HCEC 1CT (cell line): ENCODE data around the gene GPS1.

Source experiments
- DNase-seq: peaks from one replicate; pipeline ENCODE4 v3.0.0-alpha.2; 2017

GPS1 gene

GRCh38 chr17:82092995-82093751 lies 41.5 kb downstream of the GPS1 start:
- DNase-seq = no peak

GRCh38 chr17:82094931-82095776 lies 43.5 kb downstream of the GPS1 start:
- no peak for DNase-seq

- DNase-seq = no peak
These were observed 44.3 kb downstream of the GPS1 start for GRCh38 chr17:82095777-82096708.

GRCh38 chr17:82096709-82097183 lies 45.0 kb downstream of the GPS1 start:
- no peak for DNase-seq

GRCh38 chr17:82097184-82097918 lies 45.7 kb downstream of the GPS1 start:
- peak; percentile 39 for DNase-seq

GRCh38 chr17:82097919-82098168 lies 46.1 kb downstream of the GPS1 start:
- no peak for DNase-seq

GRCh38 chr17:82098169-82098938 lies 46.7 kb downstream of the GPS1 start, which contains the start of gene FASN:
Gene FASN, minus strand, starts transcription at chr17:82098236. Its CDS starts 1,791 bp downstream, at chr17:82096445.
- DNase-seq = peak; percentile 95

GRCh38 chr17:82098939-82099763 lies 47.5 kb downstream of the GPS1 start:
- DNase-seq = no peak

- DNase-seq = no peak
These were observed 49.0 kb downstream of the GPS1 start for GRCh38 chr17:82100502-82101298.

- no peak for DNase-seq
These were observed 49.6 kb downstream of the GPS1 start for GRCh38 chr17:82101301-82101715.

- no peak for DNase-seq
These were observed 50.3 kb downstream of the GPS1 start for GRCh38 chr17:82101767-82102679.

GRCh38 chr17:82103553-82104451 lies 52.1 kb downstream of the GPS1 start:
- no peak for DNase-seq

- DNase-seq = no peak
These were observed 53.2 kb downstream of the GPS1 start for GRCh38 chr17:82104797-82105416.

- no peak for DNase-seq
These were observed 53.8 kb downstream of the GPS1 start for GRCh38 chr17:82105417-82105881.

- peak; percentile 12 for DNase-seq
These were observed 54.4 kb downstream of the GPS1 start for GRCh38 chr17:82105882-82106687.
